ENCODE data around the gene EIF2A. TPM values are rescaled to one million over a fixed set of nuclear protein-coding genes. Genes with fewer than 3 reads are reported as not detected.

EIF2A gene
- total RNA-seq, 4 donors from 2014 or later, result 83.1 to 201 (median 109) TPM

DNA sequence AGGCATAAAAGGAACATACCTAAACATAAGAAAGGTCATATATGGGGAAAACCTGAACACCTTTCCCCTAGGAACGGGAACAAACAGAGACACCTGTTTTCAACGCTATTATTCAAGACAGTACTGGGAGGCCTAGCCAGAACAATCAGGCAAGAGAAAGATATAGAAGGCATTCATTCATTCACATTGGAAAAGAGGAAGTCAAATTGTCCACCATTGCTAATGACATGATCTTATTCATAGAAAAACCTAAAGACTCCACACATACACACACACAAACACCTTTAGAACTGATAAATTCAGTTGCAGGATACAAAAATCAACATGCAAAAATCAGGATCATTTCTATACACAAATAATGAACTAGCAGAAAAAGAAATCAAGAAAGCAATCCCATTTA, 36.8 kb upstream of the EIF2A start:
- Histone ChIP-seq H3K9me3 (no peaks in the 10 kb centered on the region), H3K27ac (no peak overlapping the region), H3K4me1 (no peaks in the 10 kb centered on the region), H3K4me3 (no peak overlapping the region), H3K36me3 (no peaks in the 10 kb centered on the region), H3K27me3 (no peaks in the 10 kb centered on the region)
- DNase-seq, result no peak
- TF ChIP-seq, protein P1, sequence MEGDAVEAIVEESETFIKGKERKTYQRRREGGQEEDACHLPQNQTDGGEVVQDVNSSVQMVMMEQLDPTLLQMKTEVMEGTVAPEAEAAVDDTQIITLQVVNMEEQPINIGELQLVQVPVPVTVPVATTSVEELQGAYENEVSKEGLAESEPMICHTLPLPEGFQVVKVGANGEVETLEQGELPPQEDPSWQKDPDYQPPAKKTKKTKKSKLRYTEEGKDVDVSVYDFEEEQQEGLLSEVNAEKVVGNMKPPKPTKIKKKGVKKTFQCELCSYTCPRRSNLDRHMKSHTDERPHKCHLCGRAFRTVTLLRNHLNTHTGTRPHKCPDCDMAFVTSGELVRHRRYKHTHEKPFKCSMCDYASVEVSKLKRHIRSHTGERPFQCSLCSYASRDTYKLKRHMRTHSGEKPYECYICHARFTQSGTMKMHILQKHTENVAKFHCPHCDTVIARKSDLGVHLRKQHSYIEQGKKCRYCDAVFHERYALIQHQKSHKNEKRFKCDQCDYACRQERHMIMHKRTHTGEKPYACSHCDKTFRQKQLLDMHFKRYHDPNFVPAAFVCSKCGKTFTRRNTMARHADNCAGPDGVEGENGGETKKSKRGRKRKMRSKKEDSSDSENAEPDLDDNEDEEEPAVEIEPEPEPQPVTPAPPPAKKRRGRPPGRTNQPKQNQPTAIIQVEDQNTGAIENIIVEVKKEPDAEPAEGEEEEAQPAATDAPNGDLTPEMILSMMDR (IDR thresholded peaks at IDR 0.05), result no peak
- TF ChIP-seq POLR2A (IDR thresholded peaks at IDR 0.05), result no peak

DNA sequence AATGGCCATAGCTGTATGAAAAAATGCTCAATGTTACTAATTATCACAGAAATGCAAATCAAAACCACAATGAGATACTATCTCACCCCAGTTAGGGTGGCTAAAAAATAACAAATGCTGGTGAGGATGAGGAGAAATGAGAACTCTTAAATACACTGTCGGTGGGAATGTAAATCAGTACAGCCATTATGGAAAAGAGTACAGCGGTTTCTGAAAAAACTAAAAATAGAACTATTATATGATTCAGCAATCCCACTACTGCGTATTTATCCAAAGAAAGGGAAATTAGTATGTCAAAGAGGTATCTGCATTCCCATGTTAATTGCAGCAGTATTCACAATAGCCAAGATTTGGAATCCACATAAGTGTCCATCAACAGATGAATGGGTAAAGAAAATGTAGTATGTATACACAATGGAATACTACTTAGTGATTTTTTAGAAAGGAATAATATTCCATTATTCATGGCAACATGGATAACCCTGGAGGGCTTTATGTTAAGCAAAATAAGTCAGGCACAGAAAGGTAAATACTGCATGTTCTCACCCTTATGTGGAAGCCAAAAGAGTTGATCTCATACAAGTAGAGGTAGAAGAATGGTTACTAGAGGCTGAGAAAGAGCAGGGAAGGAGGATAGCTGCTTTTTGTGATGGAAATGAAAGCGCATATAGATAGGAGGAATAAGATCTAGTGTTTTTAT, 35.3 kb upstream of the EIF2A start:
- no peak overlapping the region for H3K4me3 ChIP-seq
- no peaks in the 10 kb centered on the region for H3K9me3 ChIP-seq
- no peaks in the 10 kb centered on the region for H3K27me3 ChIP-seq

DNA sequence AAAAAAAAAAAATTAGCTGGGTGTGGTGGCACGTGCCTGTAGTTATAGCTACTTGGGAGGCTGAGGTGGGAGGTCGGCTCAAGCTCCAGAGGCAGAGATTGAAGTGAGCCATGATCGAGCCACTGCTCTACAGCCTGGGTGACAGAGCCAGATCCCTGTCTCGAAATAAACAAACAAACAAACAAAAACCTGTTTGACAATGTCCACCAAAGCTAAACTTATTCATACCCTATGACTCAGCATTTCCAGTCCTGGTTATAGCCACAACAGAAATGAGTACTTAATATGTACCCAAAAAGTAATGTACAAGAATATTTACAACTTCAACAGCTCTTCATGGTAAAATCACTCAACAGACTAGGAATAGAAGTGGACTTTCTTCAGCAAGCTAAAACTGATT, 31.4 kb upstream of the EIF2A start:
- no peaks in the 10 kb centered on the region for H3K4me1 ChIP-seq
- H3K27ac ChIP-seq, result no peak overlapping the region
- no peak for DNase-seq
- no peak for TF ChIP-seq POLR2A (IDR thresholded peaks at IDR 0.05)
- TF ChIP-seq, protein P1 (IDR thresholded peaks at IDR 0.05), result no peak
- no peaks in the 10 kb centered on the region for H3K36me3 ChIP-seq
- no peaks in the 10 kb centered on the region for H3K9me3 ChIP-seq
- H3K4me3 ChIP-seq, result no peak overlapping the region
- H3K27me3 ChIP-seq, result no peaks in the 10 kb centered on the region

More for the DNA sequence above, 35.3 kb upstream of the EIF2A start:
- H3K4me1 ChIP-seq, result no peaks in the 10 kb centered on the region
- no peak overlapping the region for H3K27ac ChIP-seq
- no peak for DNase-seq
- no peaks in the 10 kb centered on the region for H3K36me3 ChIP-seq
- TF ChIP-seq, protein P1 (IDR thresholded peaks at IDR 0.05), result no peak
- TF ChIP-seq POLR2A (IDR thresholded peaks at IDR 0.05), result no peak

- no peak for DNase-seq
- Histone ChIP-seq H3K27ac (peak overlapping the region in 2 of 4 donors; percentile 8 to 35), H3K27me3 (no peaks in the 10 kb centered on the region), H3K9me3 (no peaks in the 10 kb centered on the region), H3K4me3 (no peak overlapping the region), H3K36me3 (no peaks in the 10 kb centered on the region), H3K4me1 (no peaks in the 10 kb centered on the region)
- TF ChIP-seq, protein P1 (IDR thresholded peaks at IDR 0.05), result no peak
- no peak for TF ChIP-seq POLR2A (IDR thresholded peaks at IDR 0.05)
These were observed 27.6 kb upstream of the EIF2A start for GRCh38 chr3:150519026-150519425.

DNA sequence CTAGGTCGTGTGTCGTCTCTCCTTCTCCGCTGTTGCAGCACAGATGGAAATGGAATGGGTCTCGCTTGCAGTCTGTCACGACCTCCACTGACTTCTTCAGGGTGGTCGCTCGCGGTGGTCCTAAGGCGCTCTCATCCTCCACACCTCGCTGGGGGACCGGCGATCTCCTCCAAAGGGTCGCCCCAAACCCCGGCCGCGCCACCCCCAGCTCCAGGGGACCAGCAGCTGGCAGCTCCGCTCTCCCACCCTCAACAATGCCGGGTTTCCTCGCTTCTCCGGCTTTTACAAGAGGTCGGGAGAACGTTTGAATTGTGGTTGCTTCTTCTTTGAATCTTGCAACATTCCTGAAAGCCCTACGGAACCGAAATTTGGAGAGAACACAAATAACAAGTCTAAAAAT, 26.2 kb upstream of the EIF2A start:
- no peak for TF ChIP-seq POLR2A (IDR thresholded peaks at IDR 0.05)
- TF ChIP-seq, protein P1 (IDR thresholded peaks at IDR 0.05), result no peak
- Histone ChIP-seq H3K36me3 (no peaks in the 10 kb centered on the region), H3K27me3 (no peaks in the 10 kb centered on the region), H3K27ac (no peak overlapping the region), H3K4me3 (no peak overlapping the region), H3K9me3 (no peaks in the 10 kb centered on the region), H3K4me1 (no peaks in the 10 kb centered on the region)
- no peak for DNase-seq
